GM18870 (cell line): Measurements from ENCODE around the gene GBF1.
"Not testable (repeated sequence)": the region's sequence is repeated elsewhere in the genome, so short reads cannot be mapped to it uniquely, and the experiment has no call there.

ENCODE experiments used
- ATAC-seq: cut with Tn5 transposase; IDR thresholded peaks from one replicate; pipeline ENCODE4 v1.9.1; 2021; ENCODE audit warnings: moderate library complexity; ENCODE audit not compliant: unreplicated experiment

Gene GBF1

DNA sequence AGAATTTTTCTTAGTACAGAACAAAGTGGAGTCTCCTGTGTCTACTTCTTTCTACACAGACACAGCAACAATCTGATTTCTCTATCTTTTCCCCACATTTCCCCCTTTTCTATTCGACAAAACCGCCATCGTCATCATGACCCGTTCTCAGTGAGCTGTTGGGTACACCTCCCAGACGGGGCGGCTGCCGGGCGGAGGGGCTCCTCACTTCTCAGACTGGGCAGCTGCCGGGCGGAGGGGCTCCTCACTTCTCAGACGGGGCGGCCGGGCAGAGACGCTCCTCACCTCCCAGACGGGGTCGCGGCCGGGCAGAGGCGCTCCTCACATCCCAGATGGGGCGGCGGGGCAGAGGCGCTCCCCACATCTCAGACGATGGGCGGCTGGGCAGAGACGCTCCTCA, 56.0 kb downstream of the GBF1 start:
- not testable (repeated sequence) for ATAC-seq

DNA sequence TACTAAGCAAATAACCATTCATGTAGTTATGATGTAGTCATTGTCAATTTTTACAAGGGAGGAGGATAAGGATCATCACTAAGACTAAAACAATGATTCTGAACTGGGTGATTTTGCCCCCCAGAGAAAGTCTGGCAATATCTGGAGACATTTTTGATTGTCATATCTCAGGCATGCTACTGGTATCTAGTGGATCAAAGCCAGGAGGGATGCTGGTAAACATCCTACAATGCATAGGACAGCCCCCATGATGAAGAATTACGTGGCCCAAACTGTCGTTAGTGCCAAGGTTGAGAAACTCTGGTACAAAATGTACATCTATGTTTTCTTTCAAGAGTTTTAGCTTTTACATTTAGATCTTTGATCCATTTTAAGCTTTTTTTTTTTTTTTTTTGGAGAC, 57.3 kb downstream of the GBF1 start:
- no peak for ATAC-seq

DNA sequence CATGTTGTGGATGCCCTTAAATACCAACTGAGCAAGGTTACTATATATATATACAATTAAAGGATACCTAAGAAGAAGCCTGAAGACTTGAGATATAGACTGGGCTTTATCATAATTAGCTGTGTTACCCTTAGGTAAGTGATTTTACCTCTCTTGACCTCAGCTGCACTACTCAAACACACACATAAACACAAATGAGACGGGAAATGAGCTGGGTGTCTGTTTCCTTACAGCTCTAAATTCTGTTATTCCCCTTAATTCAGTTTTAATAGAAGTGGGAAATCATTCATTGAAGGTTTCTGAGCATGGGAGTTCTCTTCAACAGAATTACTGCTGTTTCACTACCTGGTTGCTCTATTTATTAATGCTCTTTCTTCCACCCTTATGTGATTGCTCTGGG, 60.7 kb downstream of the GBF1 start:
- no peak for ATAC-seq

DNA sequence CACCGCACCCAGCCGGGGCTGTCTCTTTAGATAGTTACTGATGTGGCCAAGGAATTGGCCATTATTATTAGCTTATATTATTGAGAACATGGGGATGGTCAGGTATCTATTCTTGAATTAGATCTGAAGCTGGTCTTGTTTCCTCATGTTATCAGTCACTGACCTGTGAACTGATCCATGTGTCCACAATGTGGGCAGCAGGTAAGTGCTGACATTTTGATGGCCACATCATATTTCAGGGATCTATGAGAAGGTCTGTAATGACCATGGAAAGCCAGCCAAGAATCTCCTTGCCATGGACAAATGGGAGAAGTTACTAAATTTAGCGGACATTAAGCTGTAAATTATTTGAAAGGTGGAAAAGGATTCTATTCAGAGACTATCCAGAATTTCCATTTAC, 61.4 kb downstream of the GBF1 start:
- ATAC-seq = no peak

DNA sequence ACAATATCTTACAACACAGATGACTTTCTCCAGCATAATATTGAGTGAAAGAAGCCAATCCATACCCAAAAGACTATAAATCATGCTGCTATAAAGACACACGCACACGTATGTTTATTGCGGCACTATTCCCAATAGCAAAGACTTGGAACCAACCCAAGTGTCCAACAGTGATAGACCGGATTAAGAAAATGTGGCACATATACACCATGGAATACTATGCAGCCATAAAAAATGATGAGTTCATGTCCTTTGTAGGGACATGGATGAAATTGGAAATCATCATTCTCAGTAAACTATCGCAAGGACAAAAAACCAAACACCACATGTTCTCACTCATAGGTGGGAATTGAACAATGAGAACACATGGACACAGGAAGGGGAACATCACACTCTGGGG, 63.0 kb downstream of the GBF1 start:
- not testable (repeated sequence) for ATAC-seq

DNA sequence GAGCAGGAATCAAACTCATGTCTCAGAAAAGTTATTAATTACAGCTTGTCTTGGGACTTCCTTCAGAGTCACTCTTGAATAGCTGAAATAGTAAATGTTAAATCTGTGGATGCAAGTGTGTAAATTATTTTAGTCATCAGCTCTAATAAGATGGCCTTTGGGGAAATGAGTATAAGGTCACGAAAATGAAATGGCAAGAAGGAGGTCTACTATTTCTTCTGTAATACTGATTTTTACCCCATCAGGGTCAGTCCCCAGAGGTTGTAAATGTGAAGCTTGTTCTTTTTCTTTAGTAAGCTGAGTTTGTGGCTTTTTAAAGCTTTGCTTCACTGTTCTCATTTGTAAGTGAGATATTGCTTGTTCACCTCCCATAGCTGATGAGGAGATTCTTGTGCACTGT, 63.9 kb downstream of the GBF1 start:
- no peak for ATAC-seq

DNA sequence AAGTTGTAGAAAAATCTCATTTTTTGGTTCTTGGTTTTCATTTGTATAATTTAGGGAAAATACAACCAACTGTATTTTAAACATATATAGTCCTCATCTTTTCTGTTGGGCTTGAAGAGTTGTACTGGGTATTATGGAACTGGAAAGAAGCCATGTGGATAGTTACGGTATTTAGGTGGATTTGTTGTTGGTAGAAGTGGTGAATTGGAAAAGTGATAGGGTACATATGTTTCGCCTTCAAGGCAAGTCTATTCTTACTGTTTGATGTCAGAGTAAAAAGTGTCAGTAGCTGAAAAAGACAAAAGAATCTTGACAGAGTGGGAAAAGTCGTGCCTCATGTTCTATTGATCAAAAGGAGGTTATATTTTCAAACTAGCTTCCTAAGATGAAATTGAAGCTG, 64.6 kb downstream of the GBF1 start:
- ATAC-seq = no peak

DNA sequence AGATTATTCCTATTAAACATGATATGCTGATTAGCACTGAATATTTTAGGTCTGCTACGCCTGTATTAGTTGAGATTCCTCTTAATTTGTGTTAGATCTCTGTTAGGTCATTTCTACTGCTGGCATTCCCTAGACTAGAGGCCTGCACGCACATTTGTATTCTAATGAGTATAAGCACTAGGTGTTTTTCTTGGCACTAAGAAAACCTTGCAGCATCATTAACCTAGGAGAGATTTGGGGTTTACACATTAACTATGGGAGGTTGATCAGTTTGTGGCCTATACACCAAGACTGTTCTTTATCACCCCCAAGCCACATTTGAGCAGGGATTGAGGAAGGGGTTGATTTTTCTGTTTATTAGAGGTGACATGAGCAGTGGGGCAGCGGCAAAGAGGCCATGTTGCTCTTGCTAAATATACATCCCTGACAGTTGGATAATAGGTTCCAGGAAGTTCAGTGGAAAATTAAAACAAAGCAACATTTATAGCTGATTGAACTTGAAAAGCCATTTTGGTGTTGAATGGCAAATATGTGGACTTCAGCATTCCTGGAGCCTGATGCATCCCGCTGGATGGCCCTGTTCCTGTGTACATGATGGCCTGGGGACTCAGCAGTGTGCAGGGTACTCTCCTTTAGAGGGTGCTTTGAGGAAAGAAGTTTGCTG, 65.2 kb downstream of the GBF1 start:
- ATAC-seq = no peak

DNA sequence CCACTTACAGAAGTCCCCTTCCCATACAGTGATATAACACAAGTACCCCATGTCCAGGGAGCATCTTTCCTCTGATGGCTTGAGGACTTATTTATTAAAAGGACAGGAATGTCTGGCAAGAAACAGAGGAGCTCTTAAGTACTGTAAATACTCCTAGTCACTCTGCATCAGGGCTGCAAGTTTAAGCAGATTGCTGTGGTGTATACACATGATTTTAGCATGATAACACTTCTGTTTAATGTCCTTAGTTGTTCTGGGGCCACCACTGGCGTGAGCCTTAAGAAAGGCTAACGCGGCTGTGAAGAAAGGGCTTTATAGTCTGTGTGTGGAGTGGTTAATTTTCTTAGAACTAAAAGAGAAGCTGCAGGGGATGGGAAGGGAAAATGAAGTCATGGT, 65.7 kb downstream of the GBF1 start:
- ATAC-seq = no peak

DNA sequence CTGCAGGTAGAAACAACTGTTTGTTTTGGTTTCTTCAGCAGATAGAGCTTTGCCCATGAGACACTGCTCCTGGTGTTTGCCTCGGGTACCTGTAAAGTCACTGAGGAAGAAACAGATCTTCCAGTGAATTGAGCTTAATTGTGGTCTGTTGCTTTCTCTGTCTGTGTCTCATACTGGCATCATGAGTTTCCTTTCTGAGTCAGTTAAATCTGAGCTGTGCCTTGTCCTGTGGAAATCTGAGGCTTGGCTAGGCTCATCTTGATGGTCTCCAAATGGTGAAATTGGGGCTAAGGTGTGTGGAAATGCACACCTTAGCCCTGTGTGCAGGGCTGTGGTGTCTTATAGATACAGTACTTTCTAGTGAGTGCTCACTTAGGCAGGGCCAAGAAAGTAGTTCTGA, 67.4 kb downstream of the GBF1 start:
- ATAC-seq = no peak

DNA sequence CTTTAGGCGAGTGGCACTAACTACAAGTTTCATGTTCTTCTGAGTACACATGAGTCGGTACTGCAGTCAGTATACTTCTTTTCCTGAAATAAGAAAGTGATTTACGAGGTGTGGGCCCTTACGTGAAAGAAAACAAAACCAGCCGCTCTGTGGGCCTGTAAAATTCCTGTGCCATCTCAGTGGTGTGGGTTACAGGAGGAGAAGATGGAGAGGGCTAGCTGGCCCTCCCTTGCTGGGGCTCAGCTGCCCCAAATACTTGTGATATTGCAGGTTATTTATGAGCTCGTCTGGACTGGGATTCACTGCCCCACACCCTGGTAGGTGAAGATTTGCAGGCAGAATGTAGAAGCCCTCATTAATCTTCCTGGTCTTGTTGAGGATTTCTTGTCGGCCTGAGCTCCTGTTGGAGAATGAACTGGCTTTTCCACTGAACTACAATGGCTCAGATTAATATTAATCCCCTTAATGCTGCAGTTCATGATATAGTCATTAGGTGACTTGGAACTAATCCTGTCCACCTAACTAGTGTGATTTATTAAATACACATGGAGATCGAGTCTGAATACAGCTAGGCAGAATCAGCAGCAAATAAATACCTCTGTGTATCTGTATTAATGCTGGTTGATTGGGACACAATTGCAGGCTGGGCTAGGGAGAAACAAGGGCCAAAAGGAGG, 68.0 kb downstream of the GBF1 start:
- no peak for ATAC-seq

DNA sequence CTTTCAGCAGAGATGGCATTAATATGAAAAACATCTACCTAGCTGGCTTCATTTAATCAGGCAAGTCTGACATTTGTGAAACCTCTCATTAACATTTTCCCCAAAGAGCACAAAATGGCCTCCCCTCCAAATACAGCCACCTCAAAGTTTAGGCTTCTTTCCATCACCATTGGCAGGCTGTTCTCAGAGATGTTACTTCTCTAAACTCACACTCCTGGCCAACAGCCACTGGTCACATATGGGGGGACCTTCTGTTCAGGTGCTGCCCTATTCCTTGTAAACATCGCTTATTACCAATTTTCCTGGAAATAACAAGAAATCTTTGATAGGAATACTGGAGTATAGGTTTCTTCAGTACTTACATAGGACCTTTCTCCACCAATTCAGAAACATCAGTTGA, 69.5 kb downstream of the GBF1 start:
- ATAC-seq = no peak

DNA sequence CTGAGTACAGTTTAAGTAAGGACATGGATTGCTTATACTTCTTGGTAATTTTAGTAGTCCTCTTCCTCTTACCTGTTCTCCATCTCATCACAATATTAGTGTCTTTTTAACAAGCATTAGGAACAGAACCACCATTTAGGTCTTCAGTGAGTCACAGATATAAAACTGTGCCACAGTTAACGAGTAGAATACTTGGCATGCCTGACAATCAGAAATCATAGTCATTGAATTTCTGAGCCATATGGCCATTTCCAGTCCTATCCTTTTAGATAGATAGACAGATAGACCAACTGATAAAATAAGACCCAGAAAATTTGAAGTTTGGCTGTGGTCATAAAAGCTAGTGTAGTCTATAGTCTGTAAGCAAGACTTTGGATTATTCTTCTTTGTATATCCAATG, 71.1 kb downstream of the GBF1 start:
- ATAC-seq = no peak

DNA sequence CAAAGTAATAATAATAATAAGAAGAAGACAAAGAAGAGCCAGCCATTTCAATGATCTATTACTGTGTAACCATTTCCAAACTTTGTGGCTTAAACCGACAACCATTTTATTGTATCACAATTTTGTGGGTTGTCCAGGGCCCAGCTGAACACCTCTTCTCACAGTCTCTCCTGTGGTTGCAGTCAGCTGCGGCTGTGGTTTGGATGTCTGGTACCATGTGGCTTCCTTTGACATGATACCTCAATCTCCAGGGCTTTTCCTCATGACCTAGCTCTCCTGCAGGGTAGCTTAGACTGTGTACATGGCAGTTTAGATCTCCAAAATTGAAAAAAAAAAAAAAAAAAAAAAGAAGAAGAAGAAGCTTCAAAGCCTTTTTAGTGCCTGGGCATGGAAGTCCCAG, 77.6 kb downstream of the GBF1 start:
- ATAC-seq = no peak

DNA sequence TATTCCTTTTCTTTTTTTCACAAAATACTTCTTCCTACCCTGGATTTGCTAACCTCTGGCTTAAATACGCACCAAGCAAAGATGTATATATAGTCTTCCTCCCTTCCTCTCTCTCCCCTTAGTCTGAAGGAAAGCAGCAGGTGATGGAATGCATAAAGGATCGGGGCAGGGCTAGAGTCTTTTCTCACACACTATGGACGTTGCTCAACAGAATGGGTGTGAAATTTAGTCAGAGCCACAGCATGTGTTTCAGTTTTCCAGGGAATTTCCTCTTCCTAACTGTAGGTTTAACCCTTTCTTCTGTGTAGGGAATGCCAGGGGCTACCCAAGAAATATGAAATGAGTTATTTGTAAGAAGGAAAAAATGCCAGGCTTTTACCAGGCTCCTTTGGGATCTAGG, 78.7 kb downstream of the GBF1 start:
- ATAC-seq = no peak

DNA sequence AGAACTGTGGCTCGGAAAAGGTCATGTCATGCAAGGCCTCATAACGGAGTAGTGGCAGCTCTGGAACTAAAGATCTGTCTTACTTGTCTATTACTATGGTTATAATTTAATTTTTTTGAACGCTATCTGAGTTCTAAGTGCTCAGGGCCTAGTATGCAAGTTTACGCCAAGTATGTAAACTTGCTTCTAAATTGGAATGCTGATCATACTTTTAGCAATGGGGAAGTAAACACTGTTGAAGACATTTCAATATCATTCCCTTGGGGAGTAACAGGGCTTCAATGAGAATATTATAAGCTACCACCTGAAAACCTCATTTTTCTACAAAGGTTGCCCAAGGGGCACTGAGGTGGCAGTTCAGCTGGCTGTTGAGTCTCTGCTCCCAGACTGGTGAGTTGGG, 80.7 kb downstream of the GBF1 start:
- no peak for ATAC-seq

DNA sequence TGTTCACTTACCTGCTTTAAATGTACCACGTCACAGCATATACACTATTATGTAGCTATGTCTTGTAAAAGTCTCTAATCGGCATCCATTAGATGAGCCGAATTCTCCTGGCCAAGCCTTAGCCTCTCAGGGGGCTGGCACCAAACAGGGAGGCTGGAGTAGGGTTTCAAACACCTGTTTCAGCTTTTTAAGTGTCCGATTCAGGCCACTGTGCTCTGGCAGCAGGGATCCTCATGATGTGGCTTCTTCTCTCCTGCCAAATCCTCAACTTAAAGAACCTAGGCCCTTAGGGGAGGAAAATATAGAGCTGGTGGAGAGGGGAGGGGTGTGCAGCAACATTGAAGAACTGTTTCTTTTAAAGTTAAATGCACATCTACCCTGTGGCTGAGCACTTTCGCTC, 81.7 kb downstream of the GBF1 start:
- ATAC-seq = no peak

DNA sequence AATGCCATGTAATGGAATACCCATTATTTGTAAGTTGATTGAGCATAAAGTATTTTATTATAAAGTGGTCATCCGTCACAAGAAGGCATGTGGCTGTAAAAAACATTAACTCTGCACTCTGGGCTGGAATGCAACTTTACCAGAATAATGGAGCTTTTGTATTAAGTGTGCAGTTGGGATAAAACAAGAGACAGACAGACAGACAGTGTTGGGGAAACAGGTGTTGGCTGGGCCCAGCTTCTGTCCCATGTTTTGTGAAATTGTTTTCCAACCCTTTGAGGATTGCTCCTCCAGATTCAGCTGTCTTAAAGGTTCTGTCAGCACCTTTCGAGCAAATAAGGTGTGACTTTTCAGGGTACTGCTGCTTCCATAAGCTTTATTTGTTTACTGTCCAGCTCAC, 82.3 kb downstream of the GBF1 start:
- no peak for ATAC-seq

DNA sequence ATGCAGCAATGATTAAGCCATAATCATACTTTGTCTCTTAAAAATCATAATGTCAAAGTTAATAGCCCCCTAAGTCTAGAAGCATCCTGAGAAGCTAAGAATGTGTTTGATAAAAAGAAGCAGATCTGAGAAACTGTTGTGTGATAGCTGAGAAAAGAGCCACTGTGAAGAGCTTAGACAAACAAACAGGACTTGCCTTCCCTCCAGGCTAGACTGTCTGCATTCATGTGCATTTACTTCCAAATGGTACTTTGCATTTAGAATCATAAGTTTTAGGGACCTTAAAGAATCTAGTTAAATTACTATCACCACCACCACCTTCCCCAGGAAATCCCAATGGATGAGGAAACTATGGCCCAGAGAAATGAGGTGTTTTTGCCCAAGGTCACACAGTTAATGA, 87.4 kb downstream of the GBF1 start:
- no peak for ATAC-seq

DNA sequence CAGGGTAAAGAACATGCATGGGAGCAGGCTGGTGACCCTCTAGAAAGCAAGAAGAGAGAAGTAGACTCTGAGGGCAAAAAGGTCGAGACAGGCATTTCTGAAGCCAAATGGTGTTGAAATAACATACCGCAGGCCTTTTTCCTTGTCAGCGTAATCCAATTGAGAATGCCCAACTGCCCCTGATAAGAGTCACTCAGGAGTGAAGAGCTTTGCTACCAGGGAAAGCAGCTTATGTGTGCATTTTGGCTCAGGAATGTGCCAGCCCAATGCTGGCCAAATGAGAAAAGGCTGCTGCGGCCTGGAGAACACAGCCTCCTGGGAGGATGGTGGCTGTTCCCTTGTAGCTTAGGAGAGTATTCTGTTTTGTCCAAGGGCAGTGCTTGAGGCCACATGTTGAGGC, 88.8 kb downstream of the GBF1 start:
- ATAC-seq = no peak

DNA sequence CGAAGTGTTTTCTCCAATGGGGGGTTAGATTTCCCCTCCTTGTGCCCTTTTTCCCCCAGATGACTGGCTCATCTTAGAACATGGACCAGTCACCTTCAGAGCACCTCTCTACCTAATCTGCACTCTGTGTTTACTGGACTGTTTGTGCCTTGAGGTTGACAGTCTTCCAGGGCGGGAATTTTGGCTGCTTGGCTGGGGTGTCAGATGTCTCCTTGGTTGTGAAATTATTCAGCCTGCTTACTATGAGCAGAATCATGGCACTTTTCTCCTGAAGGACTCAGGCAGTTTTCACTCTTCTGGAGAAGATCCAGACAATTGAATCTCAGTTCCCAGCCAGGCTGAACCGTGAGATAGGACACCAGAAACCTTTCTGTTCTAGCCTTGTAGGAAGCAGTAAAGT, 89.9 kb downstream of the GBF1 start:
- ATAC-seq = no peak

DNA sequence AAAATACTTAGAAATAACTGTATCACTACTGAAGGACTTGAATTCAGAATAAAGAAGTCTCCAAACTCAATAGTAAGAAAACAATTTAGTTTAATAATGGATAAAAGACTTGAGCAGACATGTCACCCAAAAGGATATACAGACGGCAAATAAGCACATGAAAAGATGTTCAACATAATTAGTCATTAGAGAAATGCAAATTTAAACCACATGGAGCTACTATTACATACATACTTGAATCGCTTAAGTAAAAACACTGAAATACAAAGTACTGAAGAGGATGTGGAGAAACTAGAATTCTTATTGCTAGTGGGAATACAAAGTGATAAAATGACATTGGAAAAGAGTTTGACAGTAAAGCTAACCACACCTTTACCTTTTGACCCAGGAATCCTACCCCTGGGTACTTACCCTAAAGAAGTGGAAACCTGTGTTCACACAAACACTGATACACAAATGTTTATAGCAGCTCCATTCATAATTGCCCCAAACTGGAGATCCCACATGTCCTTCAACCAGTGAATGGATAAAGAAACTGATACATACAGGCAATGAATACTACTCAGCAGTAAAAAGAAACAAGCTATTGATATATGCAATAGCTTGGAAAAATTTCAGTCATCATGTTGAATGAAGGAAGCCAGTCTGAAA, 95.8 kb downstream of the GBF1 start:
- ATAC-seq = no peak

DNA sequence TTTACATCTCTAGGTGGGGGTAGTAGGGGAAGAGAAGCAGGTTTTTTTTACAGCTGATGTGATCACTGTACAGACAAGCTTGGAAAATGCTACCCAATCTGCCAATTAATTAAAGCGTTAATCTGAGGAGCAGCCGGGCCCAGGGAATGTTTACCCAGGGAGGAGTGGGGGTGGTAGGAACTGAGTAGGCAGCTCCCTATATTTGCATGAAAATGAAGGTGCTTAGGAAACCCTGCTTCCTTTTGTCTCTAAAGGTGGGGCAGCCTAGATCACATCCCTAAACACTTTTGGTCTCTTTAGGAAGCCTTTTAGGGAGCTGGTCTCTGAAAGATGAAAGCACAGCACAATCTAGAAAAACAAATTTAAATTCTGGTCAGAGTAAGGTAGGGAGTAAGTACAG, 97.1 kb downstream of the GBF1 start:
- ATAC-seq = no peak
